Measurements from ENCODE around the gene CCNT1. TPM values are rescaled to one million over a fixed set of nuclear protein-coding genes. Genes with fewer than 3 reads are reported as not detected.

The CCNT1 gene
- total RNA-seq, 1 experiment from 2014 or later = 69.4 TPM

DNA sequence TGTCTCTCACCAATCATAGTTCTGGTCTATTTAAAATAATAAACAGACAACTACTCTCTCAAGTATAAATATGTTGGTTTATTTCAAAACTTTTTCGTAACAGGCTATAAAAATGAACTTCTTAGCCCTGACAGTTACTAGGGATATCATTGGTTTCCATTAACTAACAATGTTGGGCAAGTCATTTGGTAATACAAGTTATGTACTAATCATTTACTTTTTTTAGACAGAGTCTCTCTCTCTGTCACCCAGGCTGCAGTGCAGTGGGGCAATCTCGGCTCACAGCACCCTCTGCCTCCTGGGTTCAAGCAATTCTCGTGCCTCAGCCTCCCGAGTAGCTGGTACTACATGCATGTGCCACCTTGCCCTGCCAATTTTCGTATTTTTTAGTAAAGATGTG lies 19.9 kb downstream of the CCNT1 start:
- no peak for ATAC-seq
- BruUV-seq (replicated peaks) = no TSS peak
- H3K79me2 ChIP-seq (ENCODE audit: insufficient read depth, low read length) = peaks cover 91% of the 10 kb centered on the region
- no peak overlapping the region for H2AFZ ChIP-seq (ENCODE audit: low read depth, low read length, poor library complexity, severe bottlenecking)
- intact Hi-C loops (cut with micrococcal nuclease) = no loop called here
- peaks cover 51 to 70% of the 10 kb centered on the region in 2 experiments for H3K36me3 ChIP-seq (ENCODE audit: control insufficient read depth in 1 of 2, insufficient read depth in 2 of 2, low read length in 2 of 2)
- 0 out of 2 replicates have a peak, but pooled peaks cover 11% of the 10 kb centered on the region for H4K20me1 ChIP-seq (ENCODE audit: insufficient read depth)
- POLR2A ChIA-PET = no interaction called here
- no peaks in the 10 kb centered on the region for H3K27me3 ChIP-seq (ENCODE audit: insufficient read depth, low read length)
- no peak overlapping the region for H3K4me2 ChIP-seq (ENCODE audit: low read length)
- H3K4me1 ChIP-seq (ENCODE audit: control insufficient read depth in 1 of 2, insufficient read depth in 2 of 2, low read length in 2 of 2) = no peaks in the 10 kb centered on the region
- no peaks in the 10 kb centered on the region for H3K9me3 ChIP-seq (ENCODE audit: control insufficient read depth in 1 of 2, insufficient read depth in 1 of 2, low read depth in 1 of 2, low read length in 2 of 2)
- TF ChIP-seq CTCF (IDR thresholded peaks at IDR 0.05 in 2 of 3, conservative IDR thresholded peaks at IDR 0.05 in 1 of 3; ENCODE audit: borderline replicate concordance in 1 of 3, insufficient read depth in 1 of 3, low read depth in 2 of 3, low read length in 2 of 3) (no peak), POLR2A (IDR thresholded peaks at IDR 0.05; ENCODE audit: borderline replicate concordance, extremely low read depth, insufficient read depth, insufficient read length) (no peak), SRF (IDR thresholded peaks at IDR 0.05; ENCODE audit: low read depth) (no peak), CBX3 (IDR thresholded peaks at IDR 0.05; ENCODE audit: low read depth) (no peak), ZNF274 (IDR thresholded peaks at IDR 0.05; ENCODE audit: low read depth, low read length) (no peak), CEBPB (IDR thresholded peaks at IDR 0.05; ENCODE audit: low read depth) (no peak), POLR2AphosphoS5 (IDR thresholded peaks at IDR 0.05; ENCODE audit: low read depth, low read length) (no peak)
- TF ChIP-seq, protein P1, sequence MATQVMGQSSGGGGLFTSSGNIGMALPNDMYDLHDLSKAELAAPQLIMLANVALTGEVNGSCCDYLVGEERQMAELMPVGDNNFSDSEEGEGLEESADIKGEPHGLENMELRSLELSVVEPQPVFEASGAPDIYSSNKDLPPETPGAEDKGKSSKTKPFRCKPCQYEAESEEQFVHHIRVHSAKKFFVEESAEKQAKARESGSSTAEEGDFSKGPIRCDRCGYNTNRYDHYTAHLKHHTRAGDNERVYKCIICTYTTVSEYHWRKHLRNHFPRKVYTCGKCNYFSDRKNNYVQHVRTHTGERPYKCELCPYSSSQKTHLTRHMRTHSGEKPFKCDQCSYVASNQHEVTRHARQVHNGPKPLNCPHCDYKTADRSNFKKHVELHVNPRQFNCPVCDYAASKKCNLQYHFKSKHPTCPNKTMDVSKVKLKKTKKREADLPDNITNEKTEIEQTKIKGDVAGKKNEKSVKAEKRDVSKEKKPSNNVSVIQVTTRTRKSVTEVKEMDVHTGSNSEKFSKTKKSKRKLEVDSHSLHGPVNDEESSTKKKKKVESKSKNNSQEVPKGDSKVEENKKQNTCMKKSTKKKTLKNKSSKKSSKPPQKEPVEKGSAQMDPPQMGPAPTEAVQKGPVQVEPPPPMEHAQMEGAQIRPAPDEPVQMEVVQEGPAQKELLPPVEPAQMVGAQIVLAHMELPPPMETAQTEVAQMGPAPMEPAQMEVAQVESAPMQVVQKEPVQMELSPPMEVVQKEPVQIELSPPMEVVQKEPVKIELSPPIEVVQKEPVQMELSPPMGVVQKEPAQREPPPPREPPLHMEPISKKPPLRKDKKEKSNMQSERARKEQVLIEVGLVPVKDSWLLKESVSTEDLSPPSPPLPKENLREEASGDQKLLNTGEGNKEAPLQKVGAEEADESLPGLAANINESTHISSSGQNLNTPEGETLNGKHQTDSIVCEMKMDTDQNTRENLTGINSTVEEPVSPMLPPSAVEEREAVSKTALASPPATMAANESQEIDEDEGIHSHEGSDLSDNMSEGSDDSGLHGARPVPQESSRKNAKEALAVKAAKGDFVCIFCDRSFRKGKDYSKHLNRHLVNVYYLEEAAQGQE (IDR thresholded peaks at IDR 0.05; ENCODE audit: low read depth) = no peak
- TF ChIP-seq, protein P2, sequence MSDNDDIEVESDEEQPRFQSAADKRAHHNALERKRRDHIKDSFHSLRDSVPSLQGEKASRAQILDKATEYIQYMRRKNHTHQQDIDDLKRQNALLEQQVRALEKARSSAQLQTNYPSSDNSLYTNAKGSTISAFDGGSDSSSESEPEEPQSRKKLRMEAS (IDR thresholded peaks at IDR 0.05) = no peak
- H3K9ac ChIP-seq (ENCODE audit: low read length) = no peak overlapping the region
- RAD21 ChIA-PET (ENCODE audit: low non-redundant PET in 1 of 2, low total read pairs in 2 of 2, uncharacterized antibody in 2 of 2, unreplicated experiment in 2 of 2) = no interaction called here
- H3K27ac ChIP-seq (ENCODE audit: low read depth, low read length) = no peak overlapping the region
- CTCF ChIA-PET = no interaction called here
- DNase-seq (ENCODE audit: low read depth, low spot score) = no peak
- H3K4me3 ChIP-seq (replicated peaks in 1 of 2; ENCODE audit: low read depth in 1 of 2, low read length in 2 of 2) = no peak overlapping the region
- no peaks in the 10 kb centered on the region for H3K9me2 ChIP-seq (ENCODE audit: insufficient read depth)
